ENCODE results near the gene SMYD4. TPM values are rescaled to one million over a fixed set of nuclear protein-coding genes. Genes with fewer than 3 reads are reported as not detected.

Gene SMYD4
- total and polyA plus RNA-seq, 9 of the 15 experiments (the other 6 are each of a cell fraction or from before 2014, with no cell fraction given): 1.3 to 10.2 (median 6.7) TPM

DNA sequence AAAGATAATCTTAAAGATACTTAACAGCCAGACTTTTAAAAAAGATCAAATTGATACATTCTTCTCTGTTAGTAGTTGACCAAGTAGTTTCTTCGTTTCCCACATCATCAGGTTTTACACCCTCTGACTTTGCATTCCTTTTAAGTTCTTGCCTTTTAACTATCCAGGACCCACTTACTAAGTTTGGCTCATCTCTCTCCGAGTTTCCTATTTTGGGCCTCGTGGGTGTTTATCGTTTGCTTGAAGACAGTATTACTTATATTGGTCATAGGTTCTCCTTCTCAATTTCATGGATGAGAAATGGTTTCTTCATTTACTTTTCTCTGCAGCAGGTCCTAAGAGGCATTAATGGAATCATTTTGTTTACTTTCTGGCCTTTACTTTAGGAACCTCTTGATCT is 43.3 kb upstream of the SMYD4 start (continued):
- TF ChIP-seq CHD7 (IDR thresholded peaks at IDR 0.05; ENCODE audit: low read depth, low read length) (no peak), HDAC2 (IDR thresholded peaks at IDR 0.05) (no peak), ZNF668 (CRISPR knock-in tag; IDR thresholded peaks at IDR 0.05) (no peak)
- TF ChIP-seq, protein P1, sequence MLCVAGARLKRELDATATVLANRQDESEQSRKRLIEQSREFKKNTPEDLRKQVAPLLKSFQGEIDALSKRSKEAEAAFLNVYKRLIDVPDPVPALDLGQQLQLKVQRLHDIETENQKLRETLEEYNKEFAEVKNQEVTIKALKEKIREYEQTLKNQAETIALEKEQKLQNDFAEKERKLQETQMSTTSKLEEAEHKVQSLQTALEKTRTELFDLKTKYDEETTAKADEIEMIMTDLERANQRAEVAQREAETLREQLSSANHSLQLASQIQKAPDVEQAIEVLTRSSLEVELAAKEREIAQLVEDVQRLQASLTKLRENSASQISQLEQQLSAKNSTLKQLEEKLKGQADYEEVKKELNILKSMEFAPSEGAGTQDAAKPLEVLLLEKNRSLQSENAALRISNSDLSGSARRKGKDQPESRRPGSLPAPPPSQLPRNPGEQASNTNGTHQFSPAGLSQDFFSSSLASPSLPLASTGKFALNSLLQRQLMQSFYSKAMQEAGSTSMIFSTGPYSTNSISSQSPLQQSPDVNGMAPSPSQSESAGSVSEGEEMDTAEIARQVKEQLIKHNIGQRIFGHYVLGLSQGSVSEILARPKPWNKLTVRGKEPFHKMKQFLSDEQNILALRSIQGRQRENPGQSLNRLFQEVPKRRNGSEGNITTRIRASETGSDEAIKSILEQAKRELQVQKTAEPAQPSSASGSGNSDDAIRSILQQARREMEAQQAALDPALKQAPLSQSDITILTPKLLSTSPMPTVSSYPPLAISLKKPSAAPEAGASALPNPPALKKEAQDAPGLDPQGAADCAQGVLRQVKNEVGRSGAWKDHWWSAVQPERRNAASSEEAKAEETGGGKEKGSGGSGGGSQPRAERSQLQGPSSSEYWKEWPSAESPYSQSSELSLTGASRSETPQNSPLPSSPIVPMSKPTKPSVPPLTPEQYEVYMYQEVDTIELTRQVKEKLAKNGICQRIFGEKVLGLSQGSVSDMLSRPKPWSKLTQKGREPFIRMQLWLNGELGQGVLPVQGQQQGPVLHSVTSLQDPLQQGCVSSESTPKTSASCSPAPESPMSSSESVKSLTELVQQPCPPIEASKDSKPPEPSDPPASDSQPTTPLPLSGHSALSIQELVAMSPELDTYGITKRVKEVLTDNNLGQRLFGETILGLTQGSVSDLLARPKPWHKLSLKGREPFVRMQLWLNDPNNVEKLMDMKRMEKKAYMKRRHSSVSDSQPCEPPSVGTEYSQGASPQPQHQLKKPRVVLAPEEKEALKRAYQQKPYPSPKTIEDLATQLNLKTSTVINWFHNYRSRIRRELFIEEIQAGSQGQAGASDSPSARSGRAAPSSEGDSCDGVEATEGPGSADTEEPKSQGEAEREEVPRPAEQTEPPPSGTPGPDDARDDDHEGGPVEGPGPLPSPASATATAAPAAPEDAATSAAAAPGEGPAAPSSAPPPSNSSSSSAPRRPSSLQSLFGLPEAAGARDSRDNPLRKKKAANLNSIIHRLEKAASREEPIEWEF (CRISPR knock-in tag; IDR thresholded peaks at IDR 0.05): no peak
- TF ChIP-seq, protein P2, sequence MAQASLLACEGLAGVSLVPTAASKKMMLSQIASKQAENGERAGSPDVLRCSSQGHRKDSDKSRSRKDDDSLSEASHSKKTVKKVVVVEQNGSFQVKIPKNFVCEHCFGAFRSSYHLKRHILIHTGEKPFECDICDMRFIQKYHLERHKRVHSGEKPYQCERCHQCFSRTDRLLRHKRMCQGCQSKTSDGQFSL (CRISPR knock-in tag; IDR thresholded peaks at IDR 0.05): no peak
- TF ChIP-seq, protein P2 (tag; IDR thresholded peaks at IDR 0.05): no peak

Measured in K562 (cell line).